A673 (cell line): ENCODE data around the gene SRD5A3. TPM values are rescaled to one million over a fixed set of nuclear protein-coding genes. Genes with fewer than 3 reads are reported as not detected.
A peak's percentile ranks its signal among the peaks of the same experiment; 100 is the strongest.

Experiments
- BruUV-seq: library from RNA; stranded (reverse); fragments of 400-500 nt; replicated peaks from 2 replicates; lab custom pipeline; 2021; lab: Mats Ljungman, UMichigan
- CTCF ChIA-PET: fragments of 300-600 bp; sonication (Branson Sonifier 250); formaldehyde crosslinking; loops from one replicate; lab custom pipeline; 2022; ENCODE audit warnings: antibody characterized with exemption; lab: Charles Lee
- POLR2A ChIA-PET: fragments of 300-600 bp; sonication (Branson Sonifier 250); formaldehyde crosslinking; loops from one replicate; lab custom pipeline; 2022; ENCODE audit warnings: antibody characterized with exemption; ENCODE audit not compliant: low non-redundant PET; lab: Charles Lee
- DNase-seq: peaks from one replicate; pipeline ENCODE4 v3.0.0-alpha.2; 2015; ENCODE audit warnings: low spot score
- H3K27ac ChIP-seq: fragments of 200-600 bp; sonication (generic); 2 replicates; pipeline ENCODE4 v1.5.1; 2016; ENCODE audit warnings: mixed run types, low read depth, mild to moderate bottlenecking, mixed read lengths, antibody characterized with exemption, low read length; ENCODE audit not compliant: poor library complexity, severe bottlenecking
- H3K27me3 ChIP-seq: fragments of 200-600 bp; sonication (generic); replicated peaks from 2 replicates; pipeline ENCODE4 v1.6.1; 2017; ENCODE audit warnings: mixed run types, low read depth, mild to moderate bottlenecking, mixed read lengths, antibody characterized with exemption, low read length; ENCODE audit not compliant: insufficient read depth, poor library complexity
- H3K36me3 ChIP-seq: fragments of 200-600 bp; sonication (generic); 2 replicates; pipeline ENCODE4 v1.6.1; 2016; ENCODE audit warnings: mixed run types, mild to moderate bottlenecking, mixed read lengths, antibody characterized with exemption, low read length; ENCODE audit not compliant: insufficient read depth, poor library complexity, severe bottlenecking
- H3K4me1 ChIP-seq: fragments of 200-600 bp; sonication (generic); 2 replicates; pipeline ENCODE4 v1.6.1; 2017; ENCODE audit warnings: mixed run types, mild to moderate bottlenecking, mixed read lengths, antibody characterized with exemption, low read length; ENCODE audit not compliant: insufficient read depth, poor library complexity, severe bottlenecking
- H3K4me3 ChIP-seq: fragments of 200-600 bp; sonication (generic); 2 replicates; pipeline ENCODE4 v1.5.1; 2016; ENCODE audit warnings: low read depth, mixed run types, mild to moderate bottlenecking, mixed read lengths, low read length; ENCODE audit not compliant: poor library complexity, severe bottlenecking
- H3K9me3 ChIP-seq: fragments of 200-600 bp; sonication (generic); 2 replicates; pipeline ENCODE4 v1.6.1; 2016; ENCODE audit warnings: mixed run types, low read depth, mild to moderate bottlenecking, mixed read lengths, antibody characterized with exemption, low read length; ENCODE audit not compliant: poor library complexity, severe bottlenecking
- EZH2 ChIP-seq: fragments of 200-600 bp; sonication (generic); IDR thresholded peaks from 2 replicates; pipeline ENCODE4 v1.6.1; 2017; ENCODE audit warnings: borderline replicate concordance, low read depth, mild to moderate bottlenecking, mixed read lengths, antibody characterized with exemption, low read length; ENCODE audit not compliant: poor library complexity, severe bottlenecking
- intact Hi-C: fragments of 100-400 bp; cut with micrococcal nuclease; formaldehyde crosslinking; loops from one replicate; pipeline ENCODE4 v1.10.0; 2022; ENCODE audit not compliant: unreplicated experiment
- total RNA-seq: library from RNA; stranded (reverse); gene quantifications from 2 replicates; pipeline ENCODE4 v1.2.3, GENCODE V29; 2021
- TF ChIP-seq, protein P1 (sequence below): fragments of 300-800, 200-600 bp; sonication (generic); conservative IDR thresholded peaks from 2 replicates; pipeline ENCODE4 v1.5.1; 2017; ENCODE audit warnings: low read depth, mild to moderate bottlenecking, antibody characterized with exemption, low read length, moderate library complexity, mixed read lengths

Gene SRD5A3
- total RNA-seq, 1 experiment from 2014 or later, result 48.1 TPM

DNA sequence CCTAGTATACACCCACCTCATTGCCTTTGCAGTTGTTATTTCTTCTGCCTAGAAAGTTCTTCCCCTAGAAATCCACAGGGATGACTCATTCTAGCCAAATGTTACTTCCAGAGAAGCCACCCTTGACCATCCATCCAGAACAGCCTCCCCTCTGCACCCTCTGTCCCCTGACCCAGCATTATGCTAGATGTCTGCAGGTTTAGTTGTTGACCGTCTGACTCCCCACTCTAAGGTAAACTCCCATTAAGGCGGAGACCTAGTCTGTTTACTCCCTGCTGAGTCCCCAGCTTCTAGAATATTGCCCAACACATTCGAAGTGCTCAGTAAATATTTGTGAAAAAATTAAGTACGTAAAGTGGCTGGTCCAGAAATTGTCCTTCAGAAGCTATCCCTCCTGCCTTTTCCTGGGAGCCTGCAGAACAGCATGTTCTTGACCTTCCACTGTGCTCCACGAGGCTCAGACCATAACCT is 11.0 kb downstream of the SRD5A3 start:
- TF ChIP-seq, protein P1, sequence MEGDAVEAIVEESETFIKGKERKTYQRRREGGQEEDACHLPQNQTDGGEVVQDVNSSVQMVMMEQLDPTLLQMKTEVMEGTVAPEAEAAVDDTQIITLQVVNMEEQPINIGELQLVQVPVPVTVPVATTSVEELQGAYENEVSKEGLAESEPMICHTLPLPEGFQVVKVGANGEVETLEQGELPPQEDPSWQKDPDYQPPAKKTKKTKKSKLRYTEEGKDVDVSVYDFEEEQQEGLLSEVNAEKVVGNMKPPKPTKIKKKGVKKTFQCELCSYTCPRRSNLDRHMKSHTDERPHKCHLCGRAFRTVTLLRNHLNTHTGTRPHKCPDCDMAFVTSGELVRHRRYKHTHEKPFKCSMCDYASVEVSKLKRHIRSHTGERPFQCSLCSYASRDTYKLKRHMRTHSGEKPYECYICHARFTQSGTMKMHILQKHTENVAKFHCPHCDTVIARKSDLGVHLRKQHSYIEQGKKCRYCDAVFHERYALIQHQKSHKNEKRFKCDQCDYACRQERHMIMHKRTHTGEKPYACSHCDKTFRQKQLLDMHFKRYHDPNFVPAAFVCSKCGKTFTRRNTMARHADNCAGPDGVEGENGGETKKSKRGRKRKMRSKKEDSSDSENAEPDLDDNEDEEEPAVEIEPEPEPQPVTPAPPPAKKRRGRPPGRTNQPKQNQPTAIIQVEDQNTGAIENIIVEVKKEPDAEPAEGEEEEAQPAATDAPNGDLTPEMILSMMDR, result no peak
- no peak for TF ChIP-seq EZH2
- H3K9me3 ChIP-seq, result no peaks in the 10 kb centered on the region
- H3K27me3 ChIP-seq, result no peaks in the 10 kb centered on the region
- intact Hi-C loops, result no loop called here
- no peak overlapping the region for H3K4me3 ChIP-seq
- no peak for DNase-seq
- H3K36me3 ChIP-seq, result no peaks in the 10 kb centered on the region
- peaks cover 3% of the 10 kb centered on the region for H3K4me1 ChIP-seq
- POLR2A ChIA-PET, result no interaction called here
- no TSS peak for BruUV-seq
- H3K27ac ChIP-seq, result no peak overlapping the region
- CTCF ChIA-PET, result no interaction called here

DNA sequence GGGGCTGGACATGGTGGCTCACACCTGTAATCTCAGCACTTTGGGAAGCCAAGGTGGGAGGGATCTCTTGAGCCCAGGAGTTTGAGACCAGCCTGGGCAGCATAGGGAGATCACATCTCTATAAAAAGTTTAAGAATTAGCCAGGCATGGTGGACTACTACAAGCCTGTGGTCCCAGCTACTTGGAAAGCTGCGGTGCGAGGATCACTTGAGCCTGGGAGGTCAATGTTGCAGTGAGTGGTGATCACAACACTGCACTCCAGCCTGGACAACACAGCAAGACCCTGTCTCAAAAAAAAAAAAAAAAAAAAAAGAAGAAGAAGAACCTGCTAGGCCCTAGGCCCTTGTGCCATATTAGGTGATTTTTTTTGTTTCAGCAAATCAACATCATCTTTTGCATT is 12.2 kb downstream of the SRD5A3 start:
- H3K36me3 ChIP-seq, result no peaks in the 10 kb centered on the region
- peaks cover 3% of the 10 kb centered on the region for H3K4me1 ChIP-seq
- TF ChIP-seq, protein P1, result no peak
- no peak for TF ChIP-seq EZH2
- no peak overlapping the region for H3K4me3 ChIP-seq
- BruUV-seq, result no TSS peak
- peak overlapping the region; percentile 53 for H3K27ac ChIP-seq
- CTCF ChIA-PET, result no interaction called here
- POLR2A ChIA-PET, result no interaction called here
- no peaks in the 10 kb centered on the region for H3K27me3 ChIP-seq
- intact Hi-C loops, result no loop called here
- no peaks in the 10 kb centered on the region for H3K9me3 ChIP-seq
- no peak for DNase-seq

DNA sequence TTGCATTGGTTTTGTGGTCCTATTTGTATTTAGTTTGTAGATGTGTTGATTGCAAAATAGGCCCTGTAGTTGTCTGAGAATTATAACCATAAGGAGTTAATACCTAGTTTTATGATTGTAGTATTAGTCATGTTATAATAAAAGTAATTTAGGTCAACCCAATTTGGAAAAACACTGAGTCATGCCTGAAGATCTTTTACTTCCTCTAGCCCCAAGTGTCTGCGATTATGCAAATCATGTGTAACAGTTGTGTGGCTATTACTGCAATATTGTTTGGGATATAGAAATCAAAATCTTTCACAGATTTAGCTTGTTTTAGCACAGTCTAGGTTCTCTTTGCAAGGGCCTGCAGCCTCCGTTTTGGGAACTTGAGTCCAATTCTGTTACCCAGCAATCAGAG is 12.6 kb downstream of the SRD5A3 start:
- Histone ChIP-seq H3K27me3 (no peaks in the 10 kb centered on the region), H3K4me3 (no peak overlapping the region), H3K4me1 (peaks cover 3% of the 10 kb centered on the region), H3K36me3 (no peaks in the 10 kb centered on the region), H3K9me3 (no peaks in the 10 kb centered on the region), H3K27ac (peak overlapping the region; percentile 53)
- TF ChIP-seq, protein P1, result no peak
- TF ChIP-seq EZH2, result no peak
- DNase-seq, result peak; percentile 60
- BruUV-seq, result no TSS peak
- intact Hi-C loops, result no loop called here
- POLR2A ChIA-PET, result no interaction called here
- CTCF ChIA-PET, result no interaction called here
